ENCODE results near the gene PTPN6. TPM values are rescaled to one million over a fixed set of nuclear protein-coding genes. Genes with fewer than 3 reads are reported as not detected.

Gene PTPN6
- total and polyA plus RNA-seq, 2 of the 8 experiments (the other 6 are each of a cell fraction or from before 2014, with no cell fraction given): 16.3 to 28.4 TPM

- Histone ChIP-seq H3K79me1 (ENCODE audit: low read depth, low read length) (no peaks in the 10 kb centered on the region), H2BK12ac (ENCODE audit: low read depth, low read length) (peak overlapping the region; percentile 99), H3K4ac (replicated peaks; ENCODE audit: insufficient read length, low read depth, low read length) (peak overlapping the region; percentile 80), H3K79me2 (ENCODE audit: control insufficient read depth in 1 of 2, insufficient read depth in 2 of 2, low read length in 2 of 2) (peaks cover 0 to 14% of the 10 kb centered on the region in 2 experiments; a peak in 2 of 4 replicates), H3K27me3 (replicated peaks in 1 of 4; ENCODE audit: control insufficient read depth in 3 of 4, extremely low read depth in 1 of 4, insufficient read depth in 3 of 4, low read length in 3 of 4) (no peaks in the 10 kb centered on the region), H4K91ac (replicated peaks; ENCODE audit: insufficient read length, low read length) (peak overlapping the region; percentile 57), H3K18ac (ENCODE audit: extremely low read depth, low read length) (peak overlapping the region; percentile 72), H2AFZ (ENCODE audit: low read length) (no peak overlapping the region; the same call in 1 of the 2 replicates), H2BK20ac (ENCODE audit: low read length) (peak overlapping the region; percentile 15; the same call in 1 of the 2 replicates), H4K8ac (ENCODE audit: extremely low read depth, insufficient read depth, low read length) (peak overlapping the region; percentile 72; the same call in 1 of the 2 replicates), H3K4me1 (replicated peaks in 1 of 4; ENCODE audit: control insufficient read depth in 3 of 4, insufficient read depth in 4 of 4, low read length in 3 of 4) (peaks cover 12 to 39% (median 30%) of the 10 kb centered on the region in 4 experiments), H4K20me1 (replicated peaks in 1 of 2; ENCODE audit: control insufficient read depth in 1 of 2, insufficient read depth in 2 of 2, low read length in 2 of 2) (no peaks in the 10 kb centered on the region), H3K36me3 (ENCODE audit: control insufficient read depth in 2 of 4, insufficient read depth in 4 of 4, low read length in 3 of 4) (peaks cover 13 to 26% (median 15%) of the 10 kb centered on the region in 4 experiments), H3K23ac (ENCODE audit: insufficient read length) (no peak overlapping the region), H3K14ac (ENCODE audit: insufficient read length) (no peak overlapping the region), H3K4me3 (ENCODE audit: extremely low read depth in 1 of 4, insufficient read depth in 2 of 4, low read depth in 3 of 4, low read length in 4 of 4) (peak overlapping the region; percentile 68 to 90 (median 82)), H2AK5ac (ENCODE audit: low read depth, low read length) (peak overlapping the region; percentile 30; the same call in 1 of the 2 replicates), H3K27ac (ENCODE audit: low read depth, low read length) (peak overlapping the region; percentile 74; the same call in 1 of the 2 replicates), H2BK5ac (ENCODE audit: low read depth, low read length) (peak overlapping the region; percentile 97), H3K23me2 (ENCODE audit: low read depth, low read length) (peaks cover 16% of the 10 kb centered on the region; the same call in 1 of the 2 replicates), H3K56ac (replicated peaks; ENCODE audit: insufficient read length, low read depth, low read length) (peak overlapping the region; percentile 3), H2BK120ac (replicated peaks; ENCODE audit: low read depth, low read length) (peak overlapping the region; percentile 47), H3K9ac (replicated peaks in 1 of 4; ENCODE audit: extremely low read depth in 1 of 4, low read depth in 3 of 4, low read length in 3 of 4) (peak overlapping the region in 3 of 4 experiments; percentile 50 to 57 (median 54); a peak in 5 of 7 replicates), H3K9me3 (ENCODE audit: insufficient read depth in 2 of 2, low read depth in 1 of 2, low read length in 1 of 2) (no peaks in the 10 kb centered on the region), H2BK15ac (ENCODE audit: low read length) (peak overlapping the region; percentile 88; the same call in 1 of the 2 replicates), H4K5ac (ENCODE audit: insufficient read length, low read depth, low read length) (peak overlapping the region; percentile 30), H3K4me2 (ENCODE audit: insufficient read depth in 1 of 2, low read depth in 2 of 2, low read length in 2 of 2) (peak overlapping the region; percentile 66 to 93)
- ChIA-PET CTCF (ENCODE audit: partially characterized antibody) (interaction anchor here (0.5 to 12.2 kb wide), 28 partner anchors 10 to 1762 kb away, joined by 3 to 277 read pairs (median 4); partner anchors contain the start of genes C12orf57, PTPN6, RNU7-1 and SPSB2), POLR2A (ENCODE audit: partially characterized antibody) (interaction anchor here (0.7 to 44.0 kb wide), 15 partner anchors 6 to 173 kb away, joined by 3 to 1596 read pairs (median 4); partner anchors contain the start of genes ATN1, C12orf57, C1RL and EMG1)
- TF ChIP-seq TAF1 (IDR thresholded peaks at IDR 0.05; ENCODE audit: low read depth, low read length) (no peak), CTCF (IDR thresholded peaks at IDR 0.05; ENCODE audit: control extremely low read depth in 1 of 3, insufficient read depth in 1 of 3, low read depth in 1 of 3, low read length in 3 of 3) (peak in 1 of 3 experiments; percentile 7; a peak in 1 of 4 replicates), CBX5 (IDR thresholded peaks at IDR 0.05; ENCODE audit: low read depth, low read length) (no peak), SAP30 (IDR thresholded peaks at IDR 0.05; ENCODE audit: insufficient read depth, insufficient replicate concordance, low read length) (peak; percentile 15), TCF12 (IDR thresholded peaks at IDR 0.05; ENCODE audit: low read depth, low read length) (no peak), FOSL1 (IDR thresholded peaks at IDR 0.05; ENCODE audit: insufficient read depth, low read depth, low read length) (no peak), CEBPB (IDR thresholded peaks at IDR 0.05; ENCODE audit: low read depth, low read length) (peak; percentile 76)
- DNase-seq (ENCODE audit: low read depth in 1 of 2, low spot score in 2 of 2): peak in 1 of 2 experiments; percentile 82
- 12% methylated on average over 25 of the region's 25 CpGs; no CpG with 5 or more reads in 1 of the 2 experiments for WGBS, 2 experiments (ENCODE audit: extremely low coverage in 1 of 2, insufficient coverage in 1 of 2, insufficient read length in 1 of 2, insufficient replicate concordance in 2 of 2, low coverage in 1 of 2, low lambda C conversion rate in 2 of 2, missing lambda C conversion rate in 1 of 2)
- no peak for FAIRE-seq
Measured at GRCh38 chr12:6962285-6963015, 11.3 kb downstream of the PTPN6 start.
